ENCODE measurements around the gene ABHD17B.

DNA sequence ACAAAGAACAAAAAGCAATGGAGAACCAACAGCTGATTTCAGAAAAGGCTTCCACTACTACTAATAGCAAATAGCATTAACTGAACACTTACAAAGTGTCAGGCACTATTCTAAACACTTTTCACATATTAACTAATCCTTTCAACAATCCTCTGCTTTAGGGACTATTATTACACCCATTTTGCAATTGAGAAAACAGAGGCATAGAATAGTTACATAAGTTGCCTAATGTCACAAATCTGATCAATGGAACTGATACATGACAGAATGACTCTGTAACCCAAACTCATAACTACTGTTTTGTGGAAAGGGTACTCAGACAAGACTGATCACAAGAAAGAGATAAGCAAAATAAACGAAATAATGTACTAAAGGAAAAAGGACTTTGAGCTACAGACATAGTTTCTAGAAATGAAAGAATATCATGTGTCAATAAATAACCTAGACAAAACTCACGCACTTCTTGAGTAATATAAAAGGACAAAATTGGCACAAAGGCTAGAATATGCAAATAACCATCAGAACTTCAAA is 31.3 kb downstream of the ABHD17B start:
- TF ChIP-seq YY1 (IDR thresholded peaks at IDR 0.05) (no peak), HNF4A (conservative IDR thresholded peaks at IDR 0.05) (no peak), GABPA (IDR thresholded peaks at IDR 0.05 in 1 of 2, conservative IDR thresholded peaks at IDR 0.05 in 1 of 2) (no peak), SP1 (IDR thresholded peaks at IDR 0.05) (no peak), RXRA (IDR thresholded peaks at IDR 0.05) (no peak), RAD21 (IDR thresholded peaks at IDR 0.05) (no peak), TAF1 (conservative IDR thresholded peaks at IDR 0.05) (no peak), EGR1 (IDR thresholded peaks at IDR 0.05; ENCODE audit: low read depth in 2 of 2) (no peak), JUND (IDR thresholded peaks at IDR 0.05) (no peak)
- TF ChIP-seq, protein P1, sequence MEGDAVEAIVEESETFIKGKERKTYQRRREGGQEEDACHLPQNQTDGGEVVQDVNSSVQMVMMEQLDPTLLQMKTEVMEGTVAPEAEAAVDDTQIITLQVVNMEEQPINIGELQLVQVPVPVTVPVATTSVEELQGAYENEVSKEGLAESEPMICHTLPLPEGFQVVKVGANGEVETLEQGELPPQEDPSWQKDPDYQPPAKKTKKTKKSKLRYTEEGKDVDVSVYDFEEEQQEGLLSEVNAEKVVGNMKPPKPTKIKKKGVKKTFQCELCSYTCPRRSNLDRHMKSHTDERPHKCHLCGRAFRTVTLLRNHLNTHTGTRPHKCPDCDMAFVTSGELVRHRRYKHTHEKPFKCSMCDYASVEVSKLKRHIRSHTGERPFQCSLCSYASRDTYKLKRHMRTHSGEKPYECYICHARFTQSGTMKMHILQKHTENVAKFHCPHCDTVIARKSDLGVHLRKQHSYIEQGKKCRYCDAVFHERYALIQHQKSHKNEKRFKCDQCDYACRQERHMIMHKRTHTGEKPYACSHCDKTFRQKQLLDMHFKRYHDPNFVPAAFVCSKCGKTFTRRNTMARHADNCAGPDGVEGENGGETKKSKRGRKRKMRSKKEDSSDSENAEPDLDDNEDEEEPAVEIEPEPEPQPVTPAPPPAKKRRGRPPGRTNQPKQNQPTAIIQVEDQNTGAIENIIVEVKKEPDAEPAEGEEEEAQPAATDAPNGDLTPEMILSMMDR (IDR thresholded peaks at IDR 0.05; ENCODE audit: low read depth, low read length, missing input control): no peak
- TF ChIP-seq, protein P2, sequence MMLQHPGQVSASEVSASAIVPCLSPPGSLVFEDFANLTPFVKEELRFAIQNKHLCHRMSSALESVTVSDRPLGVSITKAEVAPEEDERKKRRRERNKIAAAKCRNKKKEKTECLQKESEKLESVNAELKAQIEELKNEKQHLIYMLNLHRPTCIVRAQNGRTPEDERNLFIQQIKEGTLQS (IDR thresholded peaks at IDR 0.05): no peak
- TF ChIP-seq, protein P3, sequence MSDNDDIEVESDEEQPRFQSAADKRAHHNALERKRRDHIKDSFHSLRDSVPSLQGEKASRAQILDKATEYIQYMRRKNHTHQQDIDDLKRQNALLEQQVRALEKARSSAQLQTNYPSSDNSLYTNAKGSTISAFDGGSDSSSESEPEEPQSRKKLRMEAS (IDR thresholded peaks at IDR 0.05): no peak
- TF ChIP-seq, protein P4, sequence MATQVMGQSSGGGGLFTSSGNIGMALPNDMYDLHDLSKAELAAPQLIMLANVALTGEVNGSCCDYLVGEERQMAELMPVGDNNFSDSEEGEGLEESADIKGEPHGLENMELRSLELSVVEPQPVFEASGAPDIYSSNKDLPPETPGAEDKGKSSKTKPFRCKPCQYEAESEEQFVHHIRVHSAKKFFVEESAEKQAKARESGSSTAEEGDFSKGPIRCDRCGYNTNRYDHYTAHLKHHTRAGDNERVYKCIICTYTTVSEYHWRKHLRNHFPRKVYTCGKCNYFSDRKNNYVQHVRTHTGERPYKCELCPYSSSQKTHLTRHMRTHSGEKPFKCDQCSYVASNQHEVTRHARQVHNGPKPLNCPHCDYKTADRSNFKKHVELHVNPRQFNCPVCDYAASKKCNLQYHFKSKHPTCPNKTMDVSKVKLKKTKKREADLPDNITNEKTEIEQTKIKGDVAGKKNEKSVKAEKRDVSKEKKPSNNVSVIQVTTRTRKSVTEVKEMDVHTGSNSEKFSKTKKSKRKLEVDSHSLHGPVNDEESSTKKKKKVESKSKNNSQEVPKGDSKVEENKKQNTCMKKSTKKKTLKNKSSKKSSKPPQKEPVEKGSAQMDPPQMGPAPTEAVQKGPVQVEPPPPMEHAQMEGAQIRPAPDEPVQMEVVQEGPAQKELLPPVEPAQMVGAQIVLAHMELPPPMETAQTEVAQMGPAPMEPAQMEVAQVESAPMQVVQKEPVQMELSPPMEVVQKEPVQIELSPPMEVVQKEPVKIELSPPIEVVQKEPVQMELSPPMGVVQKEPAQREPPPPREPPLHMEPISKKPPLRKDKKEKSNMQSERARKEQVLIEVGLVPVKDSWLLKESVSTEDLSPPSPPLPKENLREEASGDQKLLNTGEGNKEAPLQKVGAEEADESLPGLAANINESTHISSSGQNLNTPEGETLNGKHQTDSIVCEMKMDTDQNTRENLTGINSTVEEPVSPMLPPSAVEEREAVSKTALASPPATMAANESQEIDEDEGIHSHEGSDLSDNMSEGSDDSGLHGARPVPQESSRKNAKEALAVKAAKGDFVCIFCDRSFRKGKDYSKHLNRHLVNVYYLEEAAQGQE (IDR thresholded peaks at IDR 0.05): no peak
- TF ChIP-seq, protein P5, sequence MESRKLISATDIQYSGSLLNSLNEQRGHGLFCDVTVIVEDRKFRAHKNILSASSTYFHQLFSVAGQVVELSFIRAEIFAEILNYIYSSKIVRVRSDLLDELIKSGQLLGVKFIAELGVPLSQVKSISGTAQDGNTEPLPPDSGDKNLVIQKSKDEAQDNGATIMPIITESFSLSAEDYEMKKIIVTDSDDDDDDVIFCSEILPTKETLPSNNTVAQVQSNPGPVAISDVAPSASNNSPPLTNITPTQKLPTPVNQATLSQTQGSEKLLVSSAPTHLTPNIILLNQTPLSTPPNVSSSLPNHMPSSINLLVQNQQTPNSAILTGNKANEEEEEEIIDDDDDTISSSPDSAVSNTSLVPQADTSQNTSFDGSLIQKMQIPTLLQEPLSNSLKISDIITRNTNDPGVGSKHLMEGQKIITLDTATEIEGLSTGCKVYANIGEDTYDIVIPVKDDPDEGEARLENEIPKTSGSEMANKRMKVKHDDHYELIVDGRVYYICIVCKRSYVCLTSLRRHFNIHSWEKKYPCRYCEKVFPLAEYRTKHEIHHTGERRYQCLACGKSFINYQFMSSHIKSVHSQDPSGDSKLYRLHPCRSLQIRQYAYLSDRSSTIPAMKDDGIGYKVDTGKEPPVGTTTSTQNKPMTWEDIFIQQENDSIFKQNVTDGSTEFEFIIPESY (IDR thresholded peaks at IDR 0.05): no peak
